MM.1S (cell line): ENCODE data around the gene KRTAP5-11.
"Not testable (repeated sequence)": the region's sequence is repeated elsewhere in the genome, so short reads cannot be mapped to it uniquely, and the experiment has no call there.

Experiments
- DNase-seq: peaks from one replicate; pipeline ENCODE4 v3.0.0-alpha.2; 2015
- H2AFZ ChIP-seq: fragments of 300-600 bp; sonication (generic); 2 replicates; pipeline ENCODE4 v1.6.0; 2016; ENCODE audit warnings: antibody characterized with exemption, low read length
- H3F3A ChIP-seq: fragments of 300-600 bp; sonication (generic); 2 replicates; pipeline ENCODE4 v1.6.1; 2016; ENCODE audit warnings: mild to moderate bottlenecking, antibody characterized with exemption, low read length, moderate library complexity, mixed read lengths; ENCODE audit not compliant: insufficient read depth
- H3K27ac ChIP-seq: fragments of 300-600 bp; sonication (generic); 2 replicates; pipeline ENCODE4 v1.5.1; 2016; ENCODE audit warnings: mild to moderate bottlenecking, low read length
- H3K27me3 ChIP-seq: fragments of 300-600 bp; sonication (generic); replicated peaks from 2 replicates; pipeline ENCODE4 v1.6.0; 2016; ENCODE audit warnings: low read length; ENCODE audit not compliant: insufficient read depth
- H3K36me3 ChIP-seq: fragments of 300-600 bp; sonication (generic); replicated peaks from 2 replicates; pipeline ENCODE4 v1.6.1; 2016; ENCODE audit warnings: mild to moderate bottlenecking, low read length, mixed read lengths; ENCODE audit not compliant: insufficient read depth
- H3K4me1 ChIP-seq: fragments of 300-600 bp; sonication (generic); 2 replicates; pipeline ENCODE4 v1.6.1; 2016; ENCODE audit warnings: low read length, mixed read lengths
- H3K4me2 ChIP-seq: fragments of 300-600 bp; sonication (generic); 2 replicates; pipeline ENCODE4 v1.6.0; 2016; ENCODE audit warnings: low read depth, low read length
- H3K4me3 ChIP-seq: fragments of 300-600 bp; sonication (generic); 2 replicates; pipeline ENCODE4 v1.5.1; 2016; ENCODE audit warnings: low read length, mixed read lengths
- H3K79me2 ChIP-seq: fragments of 300-600 bp; sonication (generic); 2 replicates; pipeline ENCODE4 v1.6.1; 2016; ENCODE audit warnings: mixed run types, low read length, mixed read lengths
- H3K9ac ChIP-seq: fragments of 300-600 bp; sonication (generic); 2 replicates; pipeline ENCODE4 v1.6.1; 2016; ENCODE audit warnings: low read length, mixed read lengths
- H3K9me2 ChIP-seq: fragments of 300-600 bp; sonication (generic); replicated peaks from 2 replicates; pipeline ENCODE4 v1.6.1; 2016; ENCODE audit warnings: mild to moderate bottlenecking, low read length, mixed read lengths; ENCODE audit not compliant: insufficient read depth
- H3K9me3 ChIP-seq: fragments of 300-600 bp; sonication (generic); replicated peaks from 2 replicates; pipeline ENCODE4 v1.6.1; 2016; ENCODE audit warnings: mild to moderate bottlenecking, low read length, mixed read lengths; ENCODE audit not compliant: insufficient read depth
- H4K20me1 ChIP-seq: fragments of 300-600 bp; sonication (generic); 2 replicates; pipeline ENCODE4 v1.6.1; 2016; ENCODE audit warnings: mild to moderate bottlenecking, low read length, moderate library complexity, mixed read lengths; ENCODE audit not compliant: insufficient read depth
- EZH2 ChIP-seq: fragments of 300-600 bp; sonication (generic); optimal IDR thresholded peaks from 2 replicates; pipeline ENCODE3; 2017; ENCODE audit warnings: low read depth, mild to moderate bottlenecking, antibody characterized with exemption, low read length, mixed read lengths
- EZH2phosphoT487 ChIP-seq: fragments of 300-600 bp; sonication (generic); IDR thresholded peaks from 2 replicates; pipeline ENCODE4 v1.6.1; 2018; ENCODE audit warnings: antibody characterized with exemption, low read length
- TF ChIP-seq, protein P1 (sequence below): fragments of 300-600 bp; sonication (generic); IDR thresholded peaks from 2 replicates; pipeline ENCODE4 v1.5.1; 2016; ENCODE audit warnings: antibody characterized with exemption, low read length, mixed read lengths

KRTAP5-11 gene

DNA sequence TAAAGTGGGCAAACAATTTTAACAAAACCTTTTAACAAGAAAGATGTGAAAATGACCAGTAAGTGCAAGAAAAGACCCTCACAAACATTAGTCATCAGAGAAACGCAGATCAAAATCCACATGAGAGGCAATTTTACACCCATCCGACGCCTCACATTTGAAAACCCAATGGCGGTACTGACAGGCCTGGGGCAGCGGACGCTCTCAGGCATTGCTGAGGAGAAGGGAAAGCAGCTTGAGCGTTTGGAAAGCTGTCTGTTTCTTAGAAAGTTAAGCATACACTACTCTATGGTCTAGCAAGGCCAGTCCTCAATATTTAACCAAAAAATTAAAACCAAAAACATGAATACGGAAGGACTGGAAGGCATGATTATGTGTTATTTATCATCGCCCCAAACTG lies 46.9 kb downstream of the KRTAP5-11 start:
- no peaks in the 10 kb centered on the region for H3F3A ChIP-seq
- H3K27ac ChIP-seq, result no peak overlapping the region
- peaks cover 35% of the 10 kb centered on the region for H3K27me3 ChIP-seq
- no peaks in the 10 kb centered on the region for H3K36me3 ChIP-seq
- no peak overlapping the region for H2AFZ ChIP-seq
- no peaks in the 10 kb centered on the region for H4K20me1 ChIP-seq
- no peaks in the 10 kb centered on the region for H3K79me2 ChIP-seq
- H3K9me3 ChIP-seq, result no peaks in the 10 kb centered on the region
- no peak for DNase-seq
- H3K4me3 ChIP-seq, result no peak overlapping the region
- H3K4me1 ChIP-seq, result no peaks in the 10 kb centered on the region
- TF ChIP-seq EZH2 (no peak), EZH2phosphoT487 (no peak)
- TF ChIP-seq, protein P1, sequence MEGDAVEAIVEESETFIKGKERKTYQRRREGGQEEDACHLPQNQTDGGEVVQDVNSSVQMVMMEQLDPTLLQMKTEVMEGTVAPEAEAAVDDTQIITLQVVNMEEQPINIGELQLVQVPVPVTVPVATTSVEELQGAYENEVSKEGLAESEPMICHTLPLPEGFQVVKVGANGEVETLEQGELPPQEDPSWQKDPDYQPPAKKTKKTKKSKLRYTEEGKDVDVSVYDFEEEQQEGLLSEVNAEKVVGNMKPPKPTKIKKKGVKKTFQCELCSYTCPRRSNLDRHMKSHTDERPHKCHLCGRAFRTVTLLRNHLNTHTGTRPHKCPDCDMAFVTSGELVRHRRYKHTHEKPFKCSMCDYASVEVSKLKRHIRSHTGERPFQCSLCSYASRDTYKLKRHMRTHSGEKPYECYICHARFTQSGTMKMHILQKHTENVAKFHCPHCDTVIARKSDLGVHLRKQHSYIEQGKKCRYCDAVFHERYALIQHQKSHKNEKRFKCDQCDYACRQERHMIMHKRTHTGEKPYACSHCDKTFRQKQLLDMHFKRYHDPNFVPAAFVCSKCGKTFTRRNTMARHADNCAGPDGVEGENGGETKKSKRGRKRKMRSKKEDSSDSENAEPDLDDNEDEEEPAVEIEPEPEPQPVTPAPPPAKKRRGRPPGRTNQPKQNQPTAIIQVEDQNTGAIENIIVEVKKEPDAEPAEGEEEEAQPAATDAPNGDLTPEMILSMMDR, result no peak
- no peak overlapping the region for H3K9ac ChIP-seq
- H3K4me2 ChIP-seq, result no peak overlapping the region
- H3K9me2 ChIP-seq, result no peaks in the 10 kb centered on the region

DNA sequence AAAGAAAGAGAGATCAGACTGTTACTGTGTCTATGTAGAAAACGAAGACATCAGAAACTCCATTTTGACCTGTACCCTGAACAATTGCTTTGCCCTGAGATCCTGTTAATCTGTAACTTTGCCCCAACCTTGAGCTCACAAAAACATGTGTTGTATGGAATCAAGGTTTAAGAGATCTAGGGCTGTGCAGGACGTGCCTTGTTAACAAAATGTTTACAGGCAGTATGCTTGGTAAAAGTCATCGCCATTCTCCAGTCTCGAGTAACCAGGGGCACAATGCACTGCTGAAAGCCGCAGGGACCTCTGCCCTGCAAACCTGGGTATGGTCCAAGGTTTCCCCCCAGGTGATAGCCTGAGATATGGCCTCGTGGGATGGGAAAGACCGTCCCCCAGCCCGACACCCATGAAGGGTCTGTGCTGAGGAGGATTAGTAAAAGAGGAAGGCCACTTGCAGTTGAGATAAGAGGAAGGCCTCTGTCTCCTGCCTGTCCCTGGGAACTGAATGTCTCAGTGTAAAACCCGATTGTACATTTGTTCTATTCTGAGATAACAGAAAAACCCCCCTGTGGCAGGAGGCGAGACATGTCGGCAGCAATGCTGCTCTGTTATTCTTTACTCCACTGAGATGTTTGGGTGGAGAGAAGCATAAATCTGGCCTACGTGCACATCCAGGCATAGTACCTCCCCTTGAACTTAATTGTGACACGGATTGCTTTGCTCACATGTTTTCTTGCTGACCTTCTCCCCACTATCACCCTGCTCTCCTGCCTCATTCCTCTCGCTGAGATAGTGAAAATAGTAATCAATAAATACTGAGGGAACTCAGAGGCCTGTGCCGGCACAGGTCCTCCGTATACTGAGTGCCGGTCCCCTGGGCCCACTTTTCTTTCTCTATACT lies 47.7 kb downstream of the KRTAP5-11 start:
- not testable (repeated sequence) for H3K27ac ChIP-seq, H3K4me3 ChIP-seq, H3K9ac ChIP-seq, H3F3A ChIP-seq, H2AFZ ChIP-seq, H3K79me2 ChIP-seq, H3K4me1 ChIP-seq, H3K4me2 ChIP-seq, H3K36me3 ChIP-seq, H4K20me1 ChIP-seq, H3K9me2 ChIP-seq, DNase-seq, H3K9me3 ChIP-seq
- H3K27me3 ChIP-seq, result peaks cover 35% of the 10 kb centered on the region

DNA sequence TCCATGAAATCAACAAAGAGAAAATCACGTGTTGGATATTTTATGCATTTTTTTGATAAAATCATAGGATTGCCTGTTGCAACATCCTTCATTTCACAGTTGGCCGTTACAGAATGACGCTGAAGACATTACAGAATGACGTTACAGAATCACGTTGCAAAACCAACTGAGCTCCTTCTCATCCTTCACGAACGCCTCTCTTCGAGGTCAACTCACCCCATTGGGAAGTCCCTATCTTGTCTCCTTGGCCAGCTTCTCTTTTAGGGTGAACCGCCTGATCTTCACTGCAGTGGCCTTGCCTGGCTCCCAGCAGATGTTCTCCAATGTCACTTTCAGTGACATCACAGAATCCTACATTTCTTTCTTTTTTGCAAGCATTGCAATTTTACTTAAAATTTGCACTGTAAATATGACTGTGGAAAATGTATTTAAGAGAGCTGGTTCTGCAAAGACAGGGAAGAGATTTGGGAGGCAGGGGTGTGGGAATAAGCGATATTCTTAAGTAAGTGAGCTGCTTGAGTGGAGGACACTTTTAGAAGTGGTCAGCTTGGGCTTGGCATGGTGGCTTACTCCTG lies 50.6 kb downstream of the KRTAP5-11 start:
- H3K4me1 ChIP-seq, result no peaks in the 10 kb centered on the region
- H3K9me3 ChIP-seq, result no peaks in the 10 kb centered on the region
- H3K4me3 ChIP-seq, result no peak overlapping the region
- no peaks in the 10 kb centered on the region for H3F3A ChIP-seq
- TF ChIP-seq, protein P1, result no peak
- TF ChIP-seq EZH2 (no peak), EZH2phosphoT487 (no peak)
- H4K20me1 ChIP-seq, result no peaks in the 10 kb centered on the region
- no peaks in the 10 kb centered on the region for H3K36me3 ChIP-seq
- H3K4me2 ChIP-seq, result no peak overlapping the region
- no peaks in the 10 kb centered on the region for H3K9me2 ChIP-seq
- H3K79me2 ChIP-seq, result no peaks in the 10 kb centered on the region
- peaks cover 32% of the 10 kb centered on the region for H3K27me3 ChIP-seq
- no peak overlapping the region for H3K27ac ChIP-seq
- no peak for DNase-seq
- H3K9ac ChIP-seq, result no peak overlapping the region
- no peak overlapping the region for H2AFZ ChIP-seq
